PC-3 (cell line): ENCODE data around the gene ASB13. TPM values are rescaled to one million over a fixed set of nuclear protein-coding genes. Genes with fewer than 3 reads are reported as not detected.

Experiments used
- ATAC-seq: fragments of 200-7000 bp; cut with Tn5 transposase; 2 replicates; pipeline ENCODE4 v1.9.1; 2020; ENCODE audit warnings: mild to moderate bottlenecking, moderate library complexity
- BruUV-seq: library from RNA; stranded (reverse); fragments of 400-500 nt; replicated peaks from 2 replicates; lab custom pipeline; 2021; lab: Mats Ljungman, UMichigan
- CTCF ChIA-PET: fragments of 300-600 bp; sonication (Branson Sonifier 250); formaldehyde crosslinking; loops from one replicate; lab custom pipeline; 2022; ENCODE audit warnings: antibody characterized with exemption; lab: Charles Lee
- POLR2A ChIA-PET: fragments of 300-600 bp; sonication (Branson Sonifier 250); formaldehyde crosslinking; loops from one replicate; lab custom pipeline; 2022; ENCODE audit warnings: antibody characterized with exemption; ENCODE audit not compliant: unreplicated experiment; lab: Charles Lee
- DNase-seq: peaks from one replicate; pipeline ENCODE4 v3.0.0-alpha.2; 2015
- H2AFZ ChIP-seq: fragments of 300-600 bp; sonication (generic); 2 replicates; pipeline ENCODE4 v1.6.0; 2016; ENCODE audit warnings: antibody characterized with exemption, low read length
- H3F3A ChIP-seq: fragments of 300-600 bp; sonication (generic); one replicate; pipeline ENCODE4 v1.6.0; 2017; ENCODE audit warnings: antibody characterized with exemption, low read length, control low read depth, mild to moderate bottlenecking; ENCODE audit not compliant: unreplicated experiment
- H3K27ac ChIP-seq: fragments of 300-600 bp; sonication (generic); 2 replicates; pipeline ENCODE4 v1.5.1; 2016; ENCODE audit warnings: mild to moderate bottlenecking, low read length
- H3K27me3 ChIP-seq: fragments of 300-600 bp; sonication (generic); 2 replicates; pipeline ENCODE4 v1.6.1; 2016; ENCODE audit warnings: low read length, mixed read lengths
- H3K36me3 ChIP-seq: fragments of 300-600 bp; sonication (generic); 2 replicates; pipeline ENCODE4 v1.6.1; 2016; ENCODE audit warnings: low read depth, mixed run types, low read length, mixed read lengths
- H3K4me1 ChIP-seq: fragments of 300-600 bp; sonication (generic); 2 replicates; pipeline ENCODE4 v1.5.1; 2016; ENCODE audit warnings: low read length; ENCODE audit not compliant: insufficient read depth
- H3K4me2 ChIP-seq: fragments of 300-600 bp; sonication (generic); 2 replicates; pipeline ENCODE4 v1.6.0; 2016; ENCODE audit warnings: low read length
- H3K4me3 ChIP-seq: fragments of 300-600 bp; sonication (generic); 2 replicates; pipeline ENCODE4 v1.5.1; 2016; ENCODE audit warnings: mild to moderate bottlenecking, low read length, mixed read lengths
- H3K79me2 ChIP-seq: fragments of 300-600 bp; sonication (generic); 2 replicates; pipeline ENCODE4 v1.6.1; 2017; ENCODE audit warnings: low read length, mixed read lengths
- H3K9ac ChIP-seq: fragments of 300-600 bp; sonication (generic); 2 replicates; pipeline ENCODE4 v1.6.0; 2016; ENCODE audit warnings: mild to moderate bottlenecking, low read length
- H3K9me2 ChIP-seq: fragments of 300-600 bp; sonication (generic); replicated peaks from 2 replicates; pipeline ENCODE4 v1.6.1; 2016; ENCODE audit warnings: mixed run types, low read length, mixed read lengths
- H3K9me3 ChIP-seq: fragments of 300-600 bp; sonication (generic); 2 replicates; pipeline ENCODE4 v1.6.1; 2016; ENCODE audit warnings: low read length, mixed read lengths
- H4K20me1 ChIP-seq: fragments of 300-600 bp; sonication (generic); 2 replicates; pipeline ENCODE4 v1.6.1; 2016; ENCODE audit warnings: low read length, mixed read lengths
- EZH2 ChIP-seq: fragments of 300-600 bp; sonication (generic); IDR thresholded peaks from one replicate; pipeline ENCODE4 v1.6.1; 2017; ENCODE audit warnings: antibody characterized with exemption, mild to moderate bottlenecking, low read length; ENCODE audit not compliant: unreplicated experiment
- EZH2phosphoT487 ChIP-seq: fragments of 300-600 bp; sonication (generic); IDR thresholded peaks from 2 replicates; pipeline ENCODE4 v1.6.1; 2018; ENCODE audit warnings: mild to moderate bottlenecking, antibody characterized with exemption, low read length, borderline replicate concordance
- intact Hi-C: fragments of 100-400 bp; cut with micrococcal nuclease; formaldehyde crosslinking; loops from 2 replicates; pipeline ENCODE4 v1.9.0; 2023
- total RNA-seq: library from RNA; depleted of rRNA; stranded (reverse); fragments of >200 nt; gene quantifications from 2 replicates; pipeline ENCODE4 v1.2.3, GENCODE V29; 2014
- TF ChIP-seq, protein P1 (sequence below): fragments of 300-600 bp; sonication (generic); conservative IDR thresholded peaks from 2 replicates; pipeline ENCODE4 v1.5.1; 2017; ENCODE audit warnings: antibody characterized with exemption, low read depth, mild to moderate bottlenecking, low read length

ASB13 gene
- total RNA-seq, 1 experiment from 2014 or later, result 6.6 TPM

DNA sequence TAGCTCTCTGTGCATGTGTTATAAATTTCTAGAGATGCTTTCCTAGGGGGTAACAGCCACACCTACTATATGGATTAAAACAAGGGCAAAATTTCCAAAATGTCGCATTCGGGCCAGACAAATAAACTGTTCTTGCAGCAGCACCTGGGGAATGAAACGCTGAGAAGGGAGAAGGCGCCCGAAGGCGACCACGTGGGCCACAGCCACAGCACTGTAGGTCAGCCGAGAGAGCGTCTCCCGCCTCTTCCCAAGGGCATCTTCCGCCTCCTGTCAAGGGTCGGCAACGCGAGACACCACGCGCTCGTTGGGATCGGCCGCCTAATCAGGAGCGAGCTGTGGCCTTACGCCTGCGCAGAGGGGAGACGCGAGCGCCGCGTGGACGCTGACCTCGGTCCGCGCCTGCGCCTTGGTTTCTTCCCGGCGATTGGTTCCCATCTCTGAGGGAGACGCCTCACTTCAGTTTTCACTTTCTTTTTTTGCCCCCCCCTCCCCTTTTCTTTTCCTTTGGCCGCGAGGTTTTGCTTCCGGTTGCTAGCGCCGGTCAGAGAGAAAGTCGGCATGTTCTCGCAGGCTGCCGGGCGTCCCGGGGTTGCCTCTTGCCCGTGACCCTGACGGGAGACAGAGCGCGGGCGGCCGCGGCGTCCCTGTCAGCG lies 18.0 kb upstream of the ASB13 start, which contains the start of gene TASOR2:
TSS of gene TASOR2 (plus strand) at position 521 of the 653 bp plus-strand sequence. CDS start 35,805 bp downstream, outside the sequence.
- Histone ChIP-seq H3K9ac (peak within 1 kb of the TSS; percentile 93), H3K27ac (peak within 1 kb of the TSS; percentile 73), H3K9me2 (no peaks in the 10 kb centered on the region), H3K4me2 (peak within 1 kb of the TSS; percentile 85), H4K20me1 (peaks cover 17% of the 10 kb centered on the region), H2AFZ (peak within 1 kb of the TSS; percentile 88), H3K4me1 (peaks cover 12% of the 10 kb centered on the region; the same call in 1 of the 2 replicates), H3K4me3 (peak within 1 kb of the TSS; percentile 84), H3F3A (no peaks in the 10 kb centered on the region), H3K9me3 (no peaks in the 10 kb centered on the region), H3K79me2 (peaks cover 48% of the 10 kb centered on the region), H3K36me3 (no peaks in the 10 kb centered on the region), H3K27me3 (no peaks in the 10 kb centered on the region)
- TF ChIP-seq EZH2 (no peak), EZH2phosphoT487 (no peak)
- TF ChIP-seq, protein P1, sequence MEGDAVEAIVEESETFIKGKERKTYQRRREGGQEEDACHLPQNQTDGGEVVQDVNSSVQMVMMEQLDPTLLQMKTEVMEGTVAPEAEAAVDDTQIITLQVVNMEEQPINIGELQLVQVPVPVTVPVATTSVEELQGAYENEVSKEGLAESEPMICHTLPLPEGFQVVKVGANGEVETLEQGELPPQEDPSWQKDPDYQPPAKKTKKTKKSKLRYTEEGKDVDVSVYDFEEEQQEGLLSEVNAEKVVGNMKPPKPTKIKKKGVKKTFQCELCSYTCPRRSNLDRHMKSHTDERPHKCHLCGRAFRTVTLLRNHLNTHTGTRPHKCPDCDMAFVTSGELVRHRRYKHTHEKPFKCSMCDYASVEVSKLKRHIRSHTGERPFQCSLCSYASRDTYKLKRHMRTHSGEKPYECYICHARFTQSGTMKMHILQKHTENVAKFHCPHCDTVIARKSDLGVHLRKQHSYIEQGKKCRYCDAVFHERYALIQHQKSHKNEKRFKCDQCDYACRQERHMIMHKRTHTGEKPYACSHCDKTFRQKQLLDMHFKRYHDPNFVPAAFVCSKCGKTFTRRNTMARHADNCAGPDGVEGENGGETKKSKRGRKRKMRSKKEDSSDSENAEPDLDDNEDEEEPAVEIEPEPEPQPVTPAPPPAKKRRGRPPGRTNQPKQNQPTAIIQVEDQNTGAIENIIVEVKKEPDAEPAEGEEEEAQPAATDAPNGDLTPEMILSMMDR, result no peak
- intact Hi-C loops, result loop anchor here (10.0 kb wide), 1 partner anchor 200 kb away; the partner anchor contains the start of gene ANKRD16
- peak; percentile 84 for ATAC-seq
- no TSS peak for BruUV-seq
- CTCF ChIA-PET, result interaction anchor here (0.9 kb wide), 1 partner anchor 189 kb away, joined by 3 read pairs; no protein-coding TSS in a partner anchor
- POLR2A ChIA-PET, result no interaction called here
- DNase-seq, result peak; percentile 88

DNA sequence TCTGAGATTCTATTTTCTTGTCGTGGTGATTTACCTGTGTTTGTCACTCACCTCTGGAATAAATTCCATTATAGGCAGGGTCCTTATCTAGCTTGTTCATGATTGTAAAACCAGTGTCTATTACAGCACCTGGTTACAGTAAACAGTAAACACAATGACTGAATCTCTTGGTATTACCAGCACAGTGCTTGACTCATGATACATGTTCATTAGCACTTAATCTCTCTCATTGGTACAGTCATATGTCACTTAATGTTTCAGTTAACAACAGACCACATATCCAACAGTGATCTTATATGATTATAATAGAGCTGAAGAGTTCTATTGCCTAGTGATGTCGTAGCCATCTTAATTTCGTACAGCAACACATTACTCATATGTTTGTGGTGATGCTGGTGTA lies 16.7 kb upstream of the ASB13 start:
- H3K4me3 ChIP-seq, result no peak overlapping the region
- peaks cover 17% of the 10 kb centered on the region for H4K20me1 ChIP-seq
- TF ChIP-seq EZH2phosphoT487 (no peak), EZH2 (no peak)
- TF ChIP-seq, protein P1, result no peak
- H2AFZ ChIP-seq, result no peak overlapping the region
- H3K27ac ChIP-seq, result no peak overlapping the region
- no peak overlapping the region for H3K4me2 ChIP-seq
- H3K27me3 ChIP-seq, result no peaks in the 10 kb centered on the region
- ATAC-seq (no peak), DNase-seq (no peak)
- CTCF ChIA-PET, result no interaction called here
- peaks cover 12% of the 10 kb centered on the region; the same call in 1 of the 2 replicates for H3K4me1 ChIP-seq
- peaks cover 34% of the 10 kb centered on the region for H3K79me2 ChIP-seq
- intact Hi-C loops, result loop anchor here (10.0 kb wide), 1 partner anchor 202 kb away; the partner anchor contains the start of gene ANKRD16
- no peak overlapping the region for H3K9ac ChIP-seq
- no peaks in the 10 kb centered on the region for H3F3A ChIP-seq
- no peaks in the 10 kb centered on the region for H3K9me3 ChIP-seq
- no TSS peak for BruUV-seq
- no peaks in the 10 kb centered on the region for H3K9me2 ChIP-seq
- POLR2A ChIA-PET, result no interaction called here
- no peaks in the 10 kb centered on the region for H3K36me3 ChIP-seq

GRCh38 chr10:5681930-5682329 lies 15.5 kb upstream of the ASB13 start:
- DNase-seq (no peak), ATAC-seq (no peak)
- no peaks in the 10 kb centered on the region for H3K9me2 ChIP-seq
- H3F3A ChIP-seq, result no peaks in the 10 kb centered on the region
- no peak overlapping the region for H3K27ac ChIP-seq
- no peaks in the 10 kb centered on the region for H3K27me3 ChIP-seq
- H3K79me2 ChIP-seq, result peaks cover 23% of the 10 kb centered on the region
- BruUV-seq, result no TSS peak
- no peak overlapping the region for H3K4me2 ChIP-seq
- no peak for TF ChIP-seq EZH2phosphoT487
- no peak for TF ChIP-seq EZH2
- TF ChIP-seq, protein P1, result no peak
- ChIA-PET POLR2A (no interaction called here), CTCF (no interaction called here)
- no peak overlapping the region for H2AFZ ChIP-seq
- no peaks in the 10 kb centered on the region for H3K36me3 ChIP-seq
- no peaks in the 10 kb centered on the region for H3K9me3 ChIP-seq
- peaks cover 10% of the 10 kb centered on the region; the same call in 1 of the 2 replicates for H3K4me1 ChIP-seq
- peaks cover 14% of the 10 kb centered on the region for H4K20me1 ChIP-seq
- intact Hi-C loops, result loop anchor here (10.0 kb wide), 1 partner anchor 203 kb away; the partner anchor contains the start of gene ANKRD16
- no peak overlapping the region for H3K9ac ChIP-seq
- H3K4me3 ChIP-seq, result no peak overlapping the region
